NCI-H82 treated with DMSO at 0.1 percent for 48 hours (cell line): ENCODE measurements around the gene SNX10.

ENCODE experiments used
- DNase-seq: peaks from one replicate; lab custom pipeline; 2025; ENCODE audit not compliant: unreplicated experiment; lab: John Stamatoyannopoulos, UW

The SNX10 gene

GRCh38 chr7:26398756-26399509, 107.3 kb downstream of the SNX10 start:
- DNase-seq: no peak

GRCh38 chr7:26399736-26400135, 108.1 kb downstream of the SNX10 start:
- DNase-seq: no peak

GRCh38 chr7:26403640-26404039, 112.0 kb downstream of the SNX10 start:
- no peak for DNase-seq

- DNase-seq: no peak
Measured at GRCh38 chr7:26404189-26404996, 112.7 kb downstream of the SNX10 start.

- no peak for DNase-seq
Measured at GRCh38 chr7:26406433-26406832, 114.8 kb downstream of the SNX10 start.

GRCh38 chr7:26409661-26410547, 118.2 kb downstream of the SNX10 start:
- peak; percentile 40 for DNase-seq

- no peak for DNase-seq
Measured at GRCh38 chr7:26413007-26413691, 121.5 kb downstream of the SNX10 start.

GRCh38 chr7:26416004-26416403, 124.3 kb downstream of the SNX10 start:
- DNase-seq: no peak

GRCh38 chr7:26417911-26418413, 126.3 kb downstream of the SNX10 start:
- DNase-seq: no peak

GRCh38 chr7:26419198-26419597, 127.5 kb downstream of the SNX10 start:
- DNase-seq: peak; percentile 98

GRCh38 chr7:26420422-26421019, 128.9 kb downstream of the SNX10 start:
- DNase-seq: peak; percentile 55

- DNase-seq: no peak
Measured at GRCh38 chr7:26422761-26423160, 131.1 kb downstream of the SNX10 start.

- no peak for DNase-seq
Measured at GRCh38 chr7:26423436-26423835, 131.8 kb downstream of the SNX10 start.
